WTC11 (cell line): ENCODE measurements around the gene GALP.
"Not testable (repeated sequence)": the region's sequence is repeated elsewhere in the genome, so short reads cannot be mapped to it uniquely, and the experiment has no call there.

Experiments
- ARID4B ChIP-seq: sonication (generic); formaldehyde crosslinking; IDR thresholded peaks from 2 replicates; pipeline ENCODE4 v1.8.0; 2023; ENCODE audit warnings: missing genetic modification reagents, mild to moderate bottlenecking, borderline replicate concordance
- ATF6 ChIP-seq: sonication (generic); formaldehyde crosslinking; IDR thresholded peaks from 2 replicates; pipeline ENCODE4 v1.8.1; 2023; ENCODE audit warnings: mild to moderate bottlenecking, missing genetic modification reagents
- CTCF ChIP-seq: fragments of 200-600 bp; IDR thresholded peaks from 2 replicates; pipeline ENCODE4 v1.8.0; 2022; ENCODE audit warnings: antibody characterized with exemption
- GABPB1 ChIP-seq: sonication (generic); formaldehyde crosslinking; IDR thresholded peaks from 2 replicates; pipeline ENCODE4 v1.8.1; 2023; ENCODE audit warnings: mild to moderate bottlenecking, missing genetic modification reagents
- IRF1 ChIP-seq: sonication (generic); formaldehyde crosslinking; IDR thresholded peaks from 2 replicates; pipeline ENCODE4 v1.8.0; 2023; ENCODE audit warnings: missing genetic modification reagents
- PRDM15 ChIP-seq: sonication (generic); formaldehyde crosslinking; IDR thresholded peaks from 2 replicates; pipeline ENCODE4 v1.8.0; 2022; ENCODE audit warnings: missing genetic modification reagents
- ZNF121 ChIP-seq: sonication (generic); formaldehyde crosslinking; IDR thresholded peaks from 2 replicates; pipeline ENCODE4 v1.8.0; 2023; ENCODE audit warnings: missing genetic modification reagents
- ZNF512 ChIP-seq: sonication (generic); formaldehyde crosslinking; IDR thresholded peaks from 2 replicates; pipeline ENCODE4 v1.8.1; 2022; ENCODE audit warnings: missing genetic modification reagents, borderline replicate concordance
- TF ChIP-seq, protein P1 (sequence below): sonication (generic); formaldehyde crosslinking; IDR thresholded peaks from 2 replicates; pipeline ENCODE4 v1.8.0; 2022; ENCODE audit warnings: mild to moderate bottlenecking, missing genetic modification reagents
- TF ChIP-seq, protein P2 (sequence below): sonication (generic); formaldehyde crosslinking; IDR thresholded peaks from 2 replicates; pipeline ENCODE4 v1.8.1; 2023; ENCODE audit warnings: mild to moderate bottlenecking, missing genetic modification reagents

DNA sequence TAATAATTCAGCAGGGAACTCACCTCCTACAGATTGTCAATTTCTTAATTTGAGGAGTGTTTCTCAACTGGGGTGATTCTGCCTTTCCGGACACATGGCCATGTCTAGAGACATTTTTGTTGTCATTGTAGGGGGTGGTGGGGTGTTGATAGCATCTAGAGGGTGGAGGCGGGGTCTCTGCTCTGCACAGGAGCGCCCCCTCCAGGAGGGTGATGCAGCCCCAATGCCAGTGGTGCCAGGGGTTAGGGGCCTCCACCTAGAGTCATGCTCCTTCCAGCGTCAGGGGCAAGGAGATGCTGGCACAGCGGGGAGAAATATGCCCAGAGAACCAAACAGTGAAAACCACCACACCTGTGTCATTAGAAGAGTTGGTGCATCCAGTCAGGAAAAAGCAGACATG lies 31.8 kb downstream of the GALP start:
- TF ChIP-seq, protein P1, sequence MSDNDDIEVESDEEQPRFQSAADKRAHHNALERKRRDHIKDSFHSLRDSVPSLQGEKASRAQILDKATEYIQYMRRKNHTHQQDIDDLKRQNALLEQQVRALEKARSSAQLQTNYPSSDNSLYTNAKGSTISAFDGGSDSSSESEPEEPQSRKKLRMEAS, result not testable (repeated sequence)
- not testable (repeated sequence) for TF ChIP-seq CTCF; ATF6; GABPB1 (CRISPR knock-in tag); ARID4B; ZNF121 (CRISPR knock-in tag); PRDM15; IRF1 (CRISPR knock-in tag); ZNF512 (CRISPR knock-in tag)
- TF ChIP-seq, protein P2, sequence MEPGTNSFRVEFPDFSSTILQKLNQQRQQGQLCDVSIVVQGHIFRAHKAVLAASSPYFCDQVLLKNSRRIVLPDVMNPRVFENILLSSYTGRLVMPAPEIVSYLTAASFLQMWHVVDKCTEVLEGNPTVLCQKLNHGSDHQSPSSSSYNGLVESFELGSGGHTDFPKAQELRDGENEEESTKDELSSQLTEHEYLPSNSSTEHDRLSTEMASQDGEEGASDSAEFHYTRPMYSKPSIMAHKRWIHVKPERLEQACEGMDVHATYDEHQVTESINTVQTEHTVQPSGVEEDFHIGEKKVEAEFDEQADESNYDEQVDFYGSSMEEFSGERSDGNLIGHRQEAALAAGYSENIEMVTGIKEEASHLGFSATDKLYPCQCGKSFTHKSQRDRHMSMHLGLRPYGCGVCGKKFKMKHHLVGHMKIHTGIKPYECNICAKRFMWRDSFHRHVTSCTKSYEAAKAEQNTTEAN (CRISPR knock-in tag), result not testable (repeated sequence)
